HG03108 (cell line): ENCODE data around the gene LRRC31.

ENCODE experiments used
- ATAC-seq: cut with Tn5 transposase; IDR thresholded peaks from one replicate; pipeline ENCODE4 v1.9.1; 2021; ENCODE audit warnings: moderate library complexity; ENCODE audit not compliant: unreplicated experiment

Gene LRRC31

GRCh38 chr3:169864270-169864669 is 5.5 kb downstream of the LRRC31 start:
- ATAC-seq = no peak

- peak; percentile 60 for ATAC-seq
Measured at GRCh38 chr3:169863458-169863899, 6.3 kb downstream of the LRRC31 start.

DNA sequence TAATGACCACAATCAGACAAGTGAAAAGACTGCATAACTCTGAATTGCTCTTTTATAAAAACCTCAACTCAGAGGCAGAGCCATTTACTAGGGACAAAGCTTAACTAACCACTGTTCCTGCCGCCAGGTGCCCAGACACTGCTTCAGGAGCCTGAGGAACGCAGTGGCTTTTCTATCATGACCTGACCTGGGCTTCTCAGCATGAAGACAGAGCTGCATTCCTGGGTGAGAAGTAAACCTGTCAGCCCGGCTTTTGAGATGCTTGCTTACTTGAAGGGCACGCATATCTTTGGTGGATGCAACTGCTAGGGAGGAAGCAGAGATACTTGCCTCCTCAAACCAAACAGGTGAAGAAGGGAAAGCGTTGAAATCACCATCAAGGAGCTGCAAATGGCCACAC is 7.9 kb downstream of the LRRC31 start:
- ATAC-seq = no peak

DNA sequence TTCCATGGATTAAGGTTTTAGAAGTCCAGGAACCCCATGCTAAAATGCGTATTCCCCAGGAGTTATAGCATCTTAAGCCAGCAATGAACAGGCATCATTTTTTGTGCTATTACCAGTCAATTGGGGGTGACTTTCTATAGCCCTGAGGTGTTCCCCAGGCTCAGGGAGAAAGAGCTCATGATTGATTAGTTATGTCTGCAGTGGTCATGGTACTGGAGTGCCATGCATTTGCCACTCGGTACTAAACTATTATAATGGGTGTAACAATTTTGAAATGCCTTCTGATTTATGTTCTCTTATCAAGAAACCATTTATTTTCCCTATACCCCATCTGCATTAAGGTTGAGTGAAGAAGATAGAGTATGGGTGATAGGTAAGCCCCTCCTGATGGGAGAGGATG is 11.9 kb downstream of the LRRC31 start:
- no peak for ATAC-seq

DNA sequence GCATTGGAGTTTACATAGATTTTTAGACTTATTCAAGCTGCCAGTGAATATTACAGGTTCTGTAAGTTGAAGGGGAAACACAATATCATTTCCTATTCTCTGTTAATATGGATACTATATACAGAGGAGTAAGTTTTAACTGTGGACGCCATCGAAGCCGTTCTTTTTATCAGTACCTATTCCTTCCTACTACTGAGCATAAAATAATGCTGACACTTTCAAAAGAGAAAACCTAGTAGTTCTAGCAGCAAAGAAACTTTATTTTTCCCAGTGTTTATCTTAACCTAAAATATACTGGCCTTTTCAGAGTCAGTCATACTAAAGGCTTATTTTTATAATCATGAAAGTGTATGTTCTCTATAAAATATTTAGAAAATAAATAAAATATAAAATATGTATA is 14.2 kb downstream of the LRRC31 start:
- ATAC-seq = no peak

- ATAC-seq = no peak
Measured at GRCh38 chr3:169850618-169851017, 19.1 kb downstream of the LRRC31 start.

DNA sequence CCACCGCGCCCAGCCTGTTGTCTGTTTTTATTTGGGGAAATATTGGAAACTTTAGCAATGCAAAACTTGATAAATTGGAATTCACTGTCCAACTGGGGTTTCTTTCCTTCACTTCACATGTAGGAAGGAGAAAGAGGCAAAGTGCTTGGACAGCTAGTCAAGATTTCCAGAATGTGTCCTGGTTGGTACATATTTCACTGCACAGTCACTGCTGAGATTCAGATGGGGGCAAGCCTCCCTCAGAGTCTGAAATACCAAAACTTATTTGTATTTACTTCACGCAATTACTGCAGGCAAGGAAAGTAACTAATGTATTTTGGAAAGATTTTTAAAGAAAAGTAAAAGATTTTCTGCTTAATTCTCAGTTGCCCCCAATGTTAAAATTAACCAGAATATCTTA is 21.0 kb downstream of the LRRC31 start:
- ATAC-seq = no peak

DNA sequence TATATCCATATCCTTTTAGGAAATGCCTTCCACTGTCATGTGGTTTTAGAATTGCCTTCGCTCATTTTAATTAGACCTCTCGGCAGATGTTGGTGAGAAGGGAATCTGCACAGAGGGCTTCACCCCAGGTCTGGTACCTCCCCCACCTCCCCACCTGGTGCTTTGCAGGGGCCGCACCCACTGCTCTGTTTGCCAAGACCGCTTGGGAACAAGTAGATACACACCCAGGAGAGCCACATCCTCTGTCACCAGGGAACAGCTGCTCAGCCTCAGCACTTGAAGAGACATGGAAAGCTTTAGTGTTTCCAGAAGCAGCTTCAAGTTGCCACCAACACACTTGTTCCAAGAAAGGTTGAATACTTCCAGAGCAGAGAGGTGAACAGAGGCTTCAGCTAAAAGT is 21.8 kb downstream of the LRRC31 start:
- ATAC-seq = no peak

DNA sequence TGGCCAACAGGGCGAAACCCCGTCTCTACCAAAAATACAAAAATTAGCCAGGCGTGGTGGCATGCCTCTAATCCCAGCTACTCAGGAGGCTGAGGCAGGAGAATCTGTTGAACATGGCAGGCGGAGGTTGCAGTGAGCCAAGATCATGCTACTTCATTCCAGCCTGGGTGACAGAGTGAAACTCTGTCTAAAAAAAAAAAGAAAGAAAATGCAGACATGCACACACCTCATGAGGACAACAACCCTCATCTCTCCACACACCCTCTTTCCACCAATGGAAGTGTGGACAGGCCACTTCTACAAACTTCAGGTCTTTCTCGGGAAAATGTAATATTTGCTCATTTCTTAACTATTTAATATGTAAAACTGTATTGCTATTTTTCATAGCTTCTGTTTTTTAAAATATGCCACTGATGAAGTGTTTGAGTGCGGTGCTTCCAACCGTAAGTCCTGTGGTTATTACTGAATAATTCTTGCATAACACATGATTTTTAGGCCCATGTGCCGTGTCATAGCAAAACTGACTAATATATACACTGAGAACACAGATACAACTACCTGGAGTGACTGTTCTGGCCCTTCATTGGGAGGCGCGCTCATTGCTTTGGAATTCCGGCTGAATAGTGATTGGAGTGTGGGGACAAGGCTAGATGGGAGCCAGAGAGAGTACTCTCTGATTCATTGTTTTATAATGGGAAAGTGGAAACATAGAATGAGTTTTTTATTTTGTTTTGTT is 23.1 kb downstream of the LRRC31 start:
- ATAC-seq = peak; percentile 97

DNA sequence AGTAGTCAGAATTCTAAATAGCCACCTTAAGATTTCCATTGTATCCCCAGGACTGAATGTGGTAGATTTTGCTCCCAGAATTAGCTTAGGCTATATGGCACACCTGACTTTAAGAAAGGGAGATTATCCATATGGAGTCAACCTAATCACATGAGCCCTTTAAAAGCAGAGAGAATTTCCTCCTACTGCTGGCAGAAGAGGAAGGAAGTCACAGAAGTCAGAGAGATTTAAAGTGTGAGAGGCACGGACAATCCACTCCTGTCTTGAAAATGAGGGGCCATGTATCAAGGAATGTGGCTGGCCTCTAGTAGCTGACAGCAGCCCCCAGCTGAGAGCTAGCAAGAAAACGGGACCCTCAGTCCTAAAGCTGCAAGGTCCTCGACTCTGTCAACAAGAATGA is 26.8 kb downstream of the LRRC31 start:
- ATAC-seq = no peak

- no peak for ATAC-seq
Measured at GRCh38 chr3:169841171-169841570, 28.6 kb downstream of the LRRC31 start.

DNA sequence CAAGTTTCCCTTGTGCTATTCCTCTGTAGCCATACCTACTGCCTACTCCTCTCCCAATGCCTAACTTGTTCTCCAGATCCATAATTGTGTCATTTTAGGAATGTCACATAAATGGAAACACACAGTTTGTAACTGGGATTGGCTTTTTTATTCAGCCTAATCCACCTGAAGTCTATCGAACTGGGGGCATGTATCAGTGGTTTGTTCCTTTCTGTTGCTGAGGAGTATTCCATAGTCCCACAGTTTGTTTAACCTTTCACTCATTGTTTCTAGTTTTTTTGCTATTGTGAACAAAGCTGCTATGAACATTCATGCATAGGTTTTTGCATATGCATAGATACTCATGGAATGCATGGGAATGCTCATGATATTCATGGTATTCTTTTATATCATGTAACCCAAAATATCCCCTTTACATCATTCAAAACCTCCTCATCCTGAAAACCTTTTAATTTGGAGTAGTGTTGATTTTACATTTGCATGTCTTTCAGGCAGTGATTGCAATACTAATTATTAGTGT is 31.2 kb downstream of the LRRC31 start:
- no peak for ATAC-seq

DNA sequence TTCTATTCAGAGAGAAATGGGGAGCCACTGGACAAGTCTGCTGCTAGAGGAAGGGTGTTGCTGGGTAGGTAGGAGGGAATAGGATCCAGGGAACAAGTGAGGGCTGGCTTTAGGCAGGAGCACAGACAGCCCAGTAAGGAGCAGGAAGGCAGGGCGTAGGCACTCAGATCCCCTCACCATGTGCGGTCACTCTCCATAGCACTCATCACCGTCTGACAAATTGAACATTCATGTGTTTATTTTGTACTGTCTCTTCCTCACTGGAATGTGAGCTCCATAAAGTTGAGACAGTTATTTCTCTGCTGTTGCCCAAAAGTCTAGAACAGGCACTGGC is 32.8 kb downstream of the LRRC31 start:
- ATAC-seq = no peak

GRCh38 chr3:169836078-169836941 is 33.4 kb downstream of the LRRC31 start:
- ATAC-seq = peak; percentile 88

DNA sequence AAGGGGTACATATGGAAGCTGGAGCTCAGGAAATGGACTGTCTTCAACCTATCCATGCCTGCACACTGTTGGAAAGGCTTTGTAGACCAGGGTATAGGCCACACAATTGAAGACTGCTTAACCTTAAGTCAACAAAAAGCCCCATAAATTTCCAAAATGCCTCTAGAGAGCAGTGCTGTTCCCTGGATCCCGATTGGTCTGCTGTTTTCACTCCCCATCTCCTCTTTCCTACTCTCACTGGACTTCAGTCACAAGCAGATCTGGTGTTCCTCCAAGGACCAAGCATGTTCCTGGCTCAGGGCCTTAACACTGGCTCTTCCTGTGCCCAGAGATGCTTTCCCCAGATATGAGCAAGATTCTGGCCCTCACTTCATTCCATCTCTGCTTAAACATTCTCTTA is 34.2 kb downstream of the LRRC31 start:
- ATAC-seq = peak; percentile 11

- no peak for ATAC-seq
Measured at GRCh38 chr3:169827712-169828111, 42.0 kb downstream of the LRRC31 start.

DNA sequence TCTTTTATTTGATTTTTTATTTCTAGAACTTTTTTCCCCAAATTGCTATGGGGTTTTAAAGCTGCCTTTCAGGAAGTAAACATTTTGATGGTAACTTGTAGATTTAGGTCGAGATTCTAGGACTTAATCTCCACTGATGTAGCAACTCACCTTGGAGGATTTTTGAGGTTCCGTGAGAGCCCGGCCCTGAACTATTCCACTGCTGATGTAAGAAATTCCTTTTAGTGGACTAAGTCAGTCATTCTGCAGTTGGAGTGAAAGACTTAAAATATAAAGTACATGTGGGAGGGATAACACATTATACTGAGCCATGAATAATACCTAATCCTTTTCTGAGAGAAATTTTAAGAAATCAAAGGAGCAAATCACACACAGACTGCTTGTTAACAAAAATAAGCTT is 44.4 kb downstream of the LRRC31 start:
- no peak for ATAC-seq

- ATAC-seq = no peak
Measured at GRCh38 chr3:169822983-169823382, 46.8 kb downstream of the LRRC31 start.

DNA sequence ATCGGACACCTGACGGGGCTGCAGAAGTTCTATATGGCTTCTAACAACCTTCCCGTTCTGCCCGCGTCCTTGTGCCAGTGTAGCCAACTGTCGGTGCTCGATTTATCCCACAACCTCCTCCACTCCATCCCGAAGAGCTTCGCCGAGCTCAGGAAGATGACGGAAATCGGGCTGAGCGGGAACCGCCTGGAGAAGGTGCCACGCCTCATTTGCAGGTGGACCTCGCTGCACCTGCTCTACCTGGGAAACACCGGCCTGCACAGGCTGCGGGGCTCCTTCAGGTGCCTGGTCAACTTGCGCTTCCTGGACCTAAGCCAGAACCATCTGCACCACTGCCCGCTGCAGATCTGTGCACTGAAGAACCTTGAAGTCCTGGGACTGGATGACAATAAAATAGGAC is 47.2 kb downstream of the LRRC31 start:
- no peak for ATAC-seq

- no peak for ATAC-seq
Measured at GRCh38 chr3:169822091-169822490, 47.6 kb downstream of the LRRC31 start.

GRCh38 chr3:169818316-169818715 is 51.4 kb downstream of the LRRC31 start:
- ATAC-seq = no peak

DNA sequence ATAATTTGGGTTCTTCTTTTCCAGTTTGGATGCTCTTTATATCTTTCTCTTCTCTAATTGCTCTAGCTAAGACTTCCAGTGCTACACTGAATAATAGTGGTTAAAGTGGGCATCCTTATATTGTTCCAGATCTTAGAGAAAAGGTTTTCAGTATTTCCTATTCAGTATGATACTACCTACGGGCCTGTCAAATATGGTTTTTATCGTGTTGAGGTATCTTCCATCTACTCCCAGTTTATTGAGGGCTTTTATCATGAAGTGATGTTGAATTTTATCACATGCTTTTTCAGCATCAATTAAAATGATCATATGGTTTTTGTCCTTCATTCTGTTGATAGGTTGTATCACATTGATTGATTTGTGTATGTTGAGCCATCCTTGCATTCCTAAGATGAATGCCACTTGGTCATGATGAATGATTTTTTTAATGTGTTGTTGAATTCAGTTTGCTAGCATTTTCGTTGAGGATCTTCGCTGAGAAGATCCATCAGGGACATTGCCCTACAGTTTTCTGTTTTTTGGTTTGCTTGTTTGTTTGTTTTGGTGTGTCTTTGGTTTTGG is 54.1 kb downstream of the LRRC31 start:
- ATAC-seq = no peak
